NCI-H446 (cell line): ENCODE results near the gene DHCR7.

Source experiments
- DNase-seq, 2 experiments: peaks; one replicate each; lab custom pipeline; 2025; lab: John Stamatoyannopoulos, UW

The DHCR7 gene

DNA sequence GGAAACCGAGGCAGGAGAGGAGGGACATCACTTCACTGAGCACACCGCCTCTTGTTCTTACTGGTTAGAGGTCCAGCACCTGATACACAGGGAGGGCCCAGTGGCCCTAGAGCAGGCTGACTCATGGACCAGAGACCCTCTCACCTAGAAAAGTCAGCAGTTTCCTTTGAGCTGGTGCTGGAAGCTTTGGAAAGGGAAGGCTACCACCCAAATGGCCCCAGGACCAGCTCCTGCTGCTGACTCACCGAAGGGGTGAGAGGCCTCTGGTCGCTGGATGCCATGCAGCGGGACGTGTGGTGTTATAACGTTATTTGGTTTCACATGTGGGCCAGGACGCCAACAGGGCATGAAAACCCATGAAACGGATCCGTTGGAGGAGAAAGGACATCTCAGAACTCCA is 8.6 kb upstream of the DHCR7 start:
- DNase-seq, result no peak

DNA sequence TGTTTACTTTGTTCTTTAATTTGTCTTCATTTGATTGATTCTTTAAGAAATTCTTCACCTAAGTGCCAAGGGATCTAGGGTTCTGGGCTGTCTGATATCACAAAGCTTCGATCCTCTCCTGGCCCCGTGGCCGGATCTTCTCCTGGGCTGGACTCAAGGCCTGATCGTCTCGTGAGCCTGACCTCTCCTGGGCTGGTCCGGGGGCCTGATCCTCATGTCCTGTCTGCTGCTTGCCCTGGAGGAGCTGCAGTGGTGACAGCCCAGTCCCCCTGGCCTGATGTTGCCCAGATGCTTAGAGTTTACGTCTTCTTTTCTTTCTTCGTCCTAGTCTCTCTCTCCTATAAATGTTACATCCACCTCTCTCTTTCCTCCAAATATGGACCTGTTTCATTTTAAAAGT is 8.1 kb upstream of the DHCR7 start:
- no peak for DNase-seq

DNA sequence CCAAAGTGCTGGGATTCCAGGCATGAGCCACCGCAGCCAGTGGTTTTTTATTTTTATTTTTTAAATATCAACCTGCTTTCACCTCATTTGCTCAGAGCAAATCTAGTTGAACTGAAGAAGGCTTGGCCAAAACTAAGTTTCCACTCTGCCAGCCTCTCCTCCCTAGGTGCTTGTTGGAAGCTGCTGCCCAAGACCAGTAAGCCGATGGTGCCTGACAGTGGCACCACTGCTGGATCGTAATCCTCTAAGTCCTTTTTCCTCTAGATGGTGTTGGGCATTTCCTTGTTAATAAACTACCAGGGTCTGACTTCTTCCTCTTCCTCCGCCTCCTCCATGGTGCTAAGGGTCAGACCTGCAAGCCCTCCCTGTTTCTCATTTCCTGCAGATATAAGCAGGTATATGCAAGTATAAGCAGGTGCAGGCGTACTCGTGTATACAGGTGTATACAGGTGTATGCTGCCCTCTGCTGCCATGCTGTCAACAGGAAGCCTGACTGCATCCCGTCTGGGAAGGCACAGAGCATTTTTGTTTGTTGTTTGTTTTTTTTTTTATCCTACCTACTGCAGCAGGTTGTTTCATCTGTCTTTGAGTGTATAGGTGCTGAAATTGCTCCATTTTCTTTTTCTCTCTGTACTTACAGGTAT is 6.4 kb upstream of the DHCR7 start:
- DNase-seq, result no peak

DNA sequence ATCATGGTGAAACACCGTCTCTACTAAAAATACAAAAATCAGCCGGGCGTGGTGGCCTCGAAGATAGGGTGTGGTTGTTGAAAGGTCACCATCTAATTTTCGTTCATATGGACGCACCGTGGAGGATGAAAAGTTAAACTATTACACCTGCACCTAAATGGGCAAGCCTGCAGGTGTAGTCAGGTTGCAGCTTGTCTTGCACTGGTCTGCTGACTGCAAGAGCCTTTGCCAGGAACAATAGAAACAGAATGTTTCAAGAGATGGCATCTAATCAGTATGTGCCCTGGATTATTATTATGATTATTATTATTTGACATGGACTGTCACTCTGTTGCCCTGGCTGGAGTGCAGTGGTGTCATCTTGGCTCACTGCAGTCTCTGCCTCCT is 5.7 kb upstream of the DHCR7 start:
- no peak for DNase-seq

DNA sequence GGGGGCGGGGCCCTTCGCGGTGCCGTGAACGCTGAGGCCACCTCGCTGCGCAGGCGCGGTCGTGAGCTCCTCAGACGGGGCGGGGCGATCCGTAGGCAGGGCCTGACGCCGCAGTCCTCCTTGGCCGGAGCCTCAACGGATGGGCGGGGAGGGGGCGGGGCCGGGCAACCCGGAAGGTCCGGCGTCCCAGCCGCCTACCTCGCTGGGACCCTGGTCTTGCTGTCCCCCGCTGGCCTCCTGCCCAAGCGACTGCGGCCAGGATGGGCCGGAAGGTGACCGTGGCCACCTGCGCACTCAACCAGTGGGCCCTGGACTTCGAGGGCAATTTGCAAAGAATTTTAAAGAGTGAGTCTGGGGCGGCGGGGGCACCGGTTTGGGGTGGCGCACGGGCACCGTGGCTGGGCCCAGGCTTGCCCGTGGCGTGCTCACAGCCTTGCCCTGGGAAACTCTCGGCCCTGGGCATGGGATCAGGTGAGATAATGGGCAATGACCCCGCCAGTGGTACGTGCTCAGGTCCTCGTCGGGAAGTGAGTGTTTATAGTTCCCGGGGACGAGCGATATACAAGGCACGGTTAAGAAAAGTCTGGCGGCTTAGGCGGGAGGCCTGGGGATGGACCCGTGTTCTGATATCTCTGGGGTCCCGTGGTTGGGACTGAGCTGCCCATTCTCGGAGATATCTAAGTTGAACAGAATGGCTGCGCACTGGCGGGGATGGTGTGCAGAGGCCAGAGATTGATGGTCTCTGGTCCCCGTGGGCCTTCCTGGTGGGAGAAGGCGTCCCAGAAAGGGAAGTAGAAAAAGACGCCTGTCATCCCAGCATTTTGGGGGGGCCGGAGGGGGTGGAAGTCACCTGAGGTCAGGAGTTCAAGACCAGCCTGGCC is 5.1 kb upstream of the DHCR7 start, which contains the start of gene NADSYN1:
TSS of gene NADSYN1 (plus strand) at position 167 of the 881 bp plus-strand sequence. CDS start at position 261, 94 bp downstream.
- peak; percentile 87 to 96 for DNase-seq

DNA sequence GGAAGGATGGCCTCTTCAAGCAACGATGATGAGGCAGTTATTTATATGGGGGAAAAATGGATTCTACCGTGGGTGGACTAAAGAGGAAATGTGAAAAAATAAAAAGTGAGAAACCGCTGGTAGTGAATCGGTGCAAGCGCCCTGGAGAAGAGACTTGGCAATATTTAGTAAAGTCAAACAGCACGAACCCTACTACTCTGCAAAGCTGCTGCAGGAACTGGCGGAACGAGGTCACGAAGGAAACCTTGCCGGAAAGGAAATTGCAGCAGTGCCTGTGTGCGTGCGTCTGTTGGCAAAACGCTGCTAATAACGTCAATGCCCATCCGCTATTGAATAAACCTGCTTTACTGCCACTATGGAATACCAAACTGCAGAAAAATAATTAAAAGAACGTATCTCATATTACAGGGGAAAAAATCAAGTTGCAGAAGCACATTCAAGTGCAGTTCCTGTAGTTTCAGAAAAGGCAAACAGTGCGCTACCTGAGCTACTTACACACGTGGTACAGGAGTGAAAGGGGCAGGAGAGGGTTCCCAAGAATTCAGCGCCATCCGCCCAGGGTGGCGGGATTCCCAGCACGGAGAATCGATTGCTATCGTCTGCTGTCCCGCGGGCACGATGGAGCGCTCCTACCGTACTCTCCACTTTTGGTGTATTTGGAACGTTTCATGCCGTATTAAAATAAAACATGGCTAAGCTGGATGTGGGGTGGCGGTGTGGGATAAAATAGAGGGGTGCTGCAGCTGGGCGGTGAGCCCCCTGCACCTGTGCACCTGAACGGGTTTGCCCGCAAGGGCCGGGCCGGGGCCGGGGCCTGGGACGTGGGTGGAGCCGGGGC is 4.2 kb upstream of the DHCR7 start:
- DNase-seq, result peak in 1 of 2 experiments; percentile 38

DNA sequence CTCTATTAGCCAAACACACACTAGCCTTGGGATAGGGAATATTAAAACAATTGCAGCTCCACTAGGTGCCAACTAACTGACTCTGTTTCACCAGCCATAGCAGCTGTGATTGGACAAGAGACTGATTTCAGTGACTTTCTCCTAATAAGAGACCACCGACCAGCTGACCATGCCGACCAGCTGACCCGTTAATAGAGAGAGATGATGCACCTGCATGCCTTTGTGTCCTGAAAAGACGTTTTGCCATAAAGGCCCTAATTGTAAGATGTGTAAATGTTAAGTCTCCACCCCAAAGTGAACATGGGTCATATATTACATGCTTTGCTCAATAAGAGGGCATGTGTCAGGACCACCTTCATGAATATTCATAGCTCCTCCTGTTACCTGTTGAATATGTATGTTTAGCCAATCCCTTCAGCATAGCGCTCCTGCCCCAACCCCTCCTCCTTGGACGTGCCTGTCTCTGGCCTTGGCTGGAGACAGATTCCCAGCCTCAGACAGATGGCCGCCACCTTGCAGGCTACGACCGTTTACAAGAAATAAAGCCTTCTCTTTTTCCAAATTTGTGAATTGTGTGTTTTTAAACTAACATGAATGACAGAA is 3.5 kb upstream of the DHCR7 start:
- peak in 1 of 2 experiments; percentile 44 for DNase-seq

DNA sequence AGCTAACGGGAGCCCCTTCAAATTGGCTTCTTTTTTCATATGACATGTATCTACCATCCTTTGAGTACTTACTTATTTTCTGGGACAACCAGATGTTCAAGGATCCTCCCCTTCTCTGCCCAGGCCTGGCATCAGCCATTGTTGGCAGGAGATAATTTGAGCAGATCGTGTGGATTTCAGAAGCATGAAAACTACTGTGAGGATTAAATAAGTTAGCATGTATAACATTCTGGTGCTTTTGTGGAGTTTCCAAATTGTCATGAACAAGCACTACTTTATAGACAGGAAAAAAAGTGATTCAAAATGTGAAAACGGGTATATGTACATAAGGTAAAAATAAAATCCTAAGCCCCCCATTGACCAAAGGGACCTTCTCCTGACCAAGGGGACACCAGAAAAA is 2.7 kb upstream of the DHCR7 start:
- DNase-seq, result peak in 1 of 2 experiments; percentile 36

DNA sequence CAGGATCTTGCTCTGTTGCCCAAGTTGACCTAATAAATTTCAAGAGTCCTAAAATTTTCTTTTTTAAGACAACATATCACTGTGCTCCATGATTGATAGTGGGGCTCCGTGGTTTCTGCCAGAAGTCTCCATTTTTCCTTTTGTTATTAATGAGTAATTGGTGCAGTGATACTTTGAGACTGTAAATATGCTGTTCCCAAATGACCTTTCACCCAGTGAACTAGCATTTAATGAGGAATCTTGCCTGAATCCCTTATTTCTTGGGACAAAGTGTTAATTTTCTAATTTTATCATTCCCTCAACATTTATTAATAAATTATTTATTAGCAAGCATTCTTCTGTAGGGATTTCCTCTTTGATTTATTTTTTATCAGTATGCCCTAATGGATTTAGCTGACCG is 2.3 kb upstream of the DHCR7 start:
- DNase-seq, result no peak

DNA sequence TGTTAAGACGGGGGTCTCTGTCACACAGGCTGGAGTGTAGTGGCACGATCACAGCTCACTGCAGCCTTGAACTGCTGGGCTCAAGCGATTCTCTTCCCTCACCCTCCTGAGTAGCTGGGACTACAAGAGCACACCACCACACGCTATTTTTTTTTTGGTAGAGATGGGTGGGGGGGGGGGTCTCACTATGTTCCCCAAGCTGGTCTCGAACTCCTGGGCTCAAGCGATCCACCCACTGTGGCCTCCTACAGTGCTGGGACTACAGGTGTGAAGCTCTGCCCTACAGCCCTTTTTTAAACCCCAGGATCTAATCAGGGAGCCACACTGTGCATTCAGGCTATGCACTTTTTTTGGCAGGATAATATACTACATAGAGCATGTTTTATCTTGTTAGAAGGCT is 1.4 kb upstream of the DHCR7 start:
- no peak for DNase-seq

DNA sequence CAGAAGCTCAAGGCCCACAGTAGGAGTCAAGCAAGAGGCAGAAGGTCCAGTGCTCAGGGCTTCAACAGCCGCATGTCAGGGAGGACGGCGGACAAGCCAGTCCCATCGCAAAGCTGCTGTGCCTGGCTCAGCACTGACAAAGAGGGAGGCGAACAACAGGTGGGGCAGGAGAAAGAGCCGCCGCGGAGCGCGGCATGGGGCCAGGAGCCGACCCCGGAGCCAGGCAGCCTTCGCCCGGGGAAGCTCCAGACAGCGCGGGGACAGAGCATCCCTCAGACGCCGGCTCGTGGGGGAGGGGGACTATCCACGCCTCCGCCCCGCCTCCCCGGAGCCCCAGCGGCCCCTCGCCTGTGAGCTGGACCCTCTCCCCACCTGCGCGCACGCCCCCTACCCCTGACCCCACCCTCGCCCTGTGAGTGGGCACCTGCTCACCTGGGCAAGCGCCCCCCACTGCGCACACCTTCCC is 369 bp downstream of the DHCR7 start:
- peak in 1 of 2 experiments; percentile 39 for DNase-seq

DNA sequence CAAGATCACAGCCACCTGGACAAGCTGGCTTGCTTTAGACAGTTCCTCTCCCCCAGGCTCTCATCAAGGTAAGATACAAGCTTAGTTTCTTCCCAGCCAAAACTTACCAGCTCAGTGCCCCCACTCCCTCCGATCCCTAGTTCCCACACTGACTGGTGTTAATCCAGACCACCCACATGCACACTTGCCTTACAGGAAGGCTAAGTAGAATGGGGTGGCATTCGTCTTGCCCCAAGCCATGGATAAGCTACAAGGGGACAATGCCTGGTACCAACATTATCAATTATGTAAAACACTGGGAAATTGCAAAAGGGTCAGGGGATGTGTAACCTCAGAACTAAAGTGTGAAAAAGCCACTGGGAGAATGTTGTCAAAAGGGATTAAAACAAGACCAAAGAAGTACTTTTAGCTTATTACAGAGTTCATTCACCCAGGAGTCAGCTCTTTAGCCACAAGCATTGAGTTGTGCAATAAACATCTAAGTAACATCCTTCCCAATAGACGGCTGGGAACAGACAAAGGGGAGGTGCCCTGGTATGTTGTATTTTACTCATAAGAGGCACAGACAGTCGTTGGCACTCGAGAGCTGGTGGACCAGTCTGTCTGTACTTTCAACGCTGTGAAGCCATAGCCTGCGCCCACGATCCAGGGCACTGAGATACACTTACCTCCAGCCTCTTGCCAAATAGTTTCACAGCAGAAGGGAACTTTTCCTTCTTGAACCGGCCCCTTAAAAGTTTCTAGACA is 1.1 kb downstream of the DHCR7 start:
- DNase-seq, result no peak

DNA sequence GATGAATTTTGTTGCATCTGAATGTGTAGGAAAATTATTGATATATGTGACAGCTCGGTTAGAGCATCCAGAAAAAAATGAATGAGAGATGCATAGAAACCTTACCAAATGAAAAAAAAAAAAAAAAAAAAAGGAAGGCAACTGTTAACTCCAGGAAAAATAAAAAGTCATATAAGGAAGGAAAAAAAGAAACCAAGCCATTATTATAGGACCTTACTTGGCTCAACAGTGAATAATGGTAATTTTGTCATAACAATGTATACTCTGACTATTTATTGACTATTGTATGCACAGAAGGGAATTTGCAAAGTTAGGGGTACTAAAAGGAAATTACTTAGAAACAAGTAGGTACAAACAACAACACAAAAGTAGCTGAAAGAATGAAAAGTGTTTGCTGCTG is 2.0 kb downstream of the DHCR7 start:
- DNase-seq, result no peak

DNA sequence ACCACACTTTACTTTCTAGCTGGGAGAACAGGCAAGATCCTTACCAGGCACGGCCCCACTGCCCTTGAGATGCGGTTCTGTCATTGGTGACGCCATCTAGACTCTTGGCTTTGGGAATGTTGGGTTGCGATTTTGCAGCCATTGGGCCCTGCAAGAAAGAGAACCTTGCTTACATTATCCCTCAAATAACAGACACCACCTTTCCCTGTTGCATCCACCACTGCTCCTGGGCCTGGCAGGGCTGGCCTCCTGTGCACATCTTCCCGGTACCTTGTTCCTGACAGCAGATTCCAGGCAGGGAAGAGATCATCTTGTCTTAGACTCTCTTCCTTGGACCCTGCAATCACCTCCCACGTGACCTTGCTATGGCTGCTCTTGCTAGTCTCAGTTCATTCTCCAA is 3.4 kb downstream of the DHCR7 start:
- DNase-seq, result no peak

DNA sequence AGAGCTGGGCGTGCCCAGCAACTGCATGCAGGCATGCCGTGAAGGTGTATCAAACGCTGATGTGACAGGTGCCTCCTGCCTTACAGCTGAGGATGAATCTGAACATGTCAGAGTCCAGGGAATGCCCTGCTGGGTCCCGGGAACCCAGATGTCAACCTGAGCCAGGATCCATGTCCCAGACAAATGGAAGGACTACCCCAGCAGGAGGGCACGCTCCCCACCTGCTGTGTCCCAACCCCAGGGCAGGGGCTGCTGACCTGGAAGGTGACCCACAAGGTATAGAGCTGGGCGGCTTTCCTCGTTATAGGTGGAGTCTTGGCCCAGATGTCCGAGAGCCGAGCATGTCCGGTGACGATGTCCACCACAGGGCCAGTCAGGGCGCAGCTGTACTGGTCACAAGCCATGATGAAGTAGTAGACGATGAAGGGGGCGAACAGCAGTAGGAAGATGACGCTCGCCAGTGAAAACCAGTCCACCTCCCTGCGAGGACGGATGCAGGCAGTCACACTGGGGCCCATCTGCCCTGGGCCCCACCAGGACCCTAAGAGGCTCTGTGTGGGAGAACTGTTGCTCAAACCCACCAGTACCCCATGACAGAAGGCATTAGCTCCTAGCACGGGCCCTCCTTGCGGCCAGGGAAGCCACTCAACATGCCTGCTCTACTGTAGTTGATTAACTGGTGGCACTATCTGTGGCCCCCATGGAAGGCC is 4.3 kb downstream of the DHCR7 start:
- no peak for DNase-seq

DNA sequence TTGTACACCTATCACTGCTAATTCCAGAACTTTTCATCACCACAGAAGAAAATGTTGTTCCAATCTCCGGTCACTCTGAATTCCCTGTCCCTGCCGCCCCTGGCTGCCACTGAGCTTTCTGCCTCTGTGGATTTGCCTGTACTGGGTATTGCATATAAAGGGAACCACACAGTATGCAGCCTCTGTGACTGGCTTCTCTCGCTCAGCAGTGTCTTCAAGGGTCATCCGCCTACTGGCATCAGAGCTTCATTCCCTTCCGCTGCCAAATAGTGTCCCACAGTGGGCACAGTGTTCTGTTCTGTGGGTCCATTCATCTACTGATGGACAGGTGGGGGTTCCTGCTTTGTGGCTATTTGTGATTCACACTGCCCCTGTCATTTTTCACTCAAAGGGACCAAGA is 5.3 kb downstream of the DHCR7 start:
- DNase-seq, result no peak

DNA sequence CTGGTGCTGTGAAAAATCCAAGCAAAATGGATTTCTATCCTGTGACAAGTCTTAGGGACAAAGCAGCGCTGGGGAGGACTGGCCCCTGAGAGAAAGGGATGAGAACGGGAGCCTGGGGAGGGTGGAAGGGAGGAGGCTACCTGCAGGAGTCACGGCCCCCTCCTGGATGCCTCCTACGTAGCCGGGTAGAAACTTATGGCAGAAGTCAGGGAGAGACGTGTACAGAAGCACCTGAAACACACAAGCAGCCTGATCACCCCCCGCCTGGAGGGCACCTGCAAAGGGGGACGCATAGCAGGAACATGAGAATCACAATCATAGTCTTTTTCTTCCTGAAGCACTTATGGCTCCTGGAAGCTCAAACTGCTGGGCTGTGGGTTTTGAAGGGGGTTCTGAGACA is 6.1 kb downstream of the DHCR7 start:
- no peak for DNase-seq

DNA sequence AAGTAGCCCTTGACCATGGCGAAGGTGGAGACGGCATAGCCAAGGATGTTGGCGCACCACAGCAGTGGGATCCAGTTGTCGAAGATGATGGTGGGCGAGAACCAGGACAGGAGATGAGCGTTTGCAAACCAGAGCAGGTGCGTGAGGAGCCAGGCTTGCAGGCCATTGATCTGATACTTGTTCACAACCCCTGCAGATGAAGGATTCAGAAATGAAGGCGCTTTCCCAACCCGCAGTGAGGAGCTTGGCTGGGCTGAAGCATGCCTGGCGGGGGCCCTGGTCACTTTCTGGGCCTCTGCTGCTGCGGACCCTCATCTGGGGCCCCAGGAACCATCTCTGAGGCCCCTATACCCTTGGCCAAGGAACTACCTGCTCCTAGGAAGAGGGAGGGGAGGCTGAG is 6.9 kb downstream of the DHCR7 start:
- DNase-seq, result no peak

DNA sequence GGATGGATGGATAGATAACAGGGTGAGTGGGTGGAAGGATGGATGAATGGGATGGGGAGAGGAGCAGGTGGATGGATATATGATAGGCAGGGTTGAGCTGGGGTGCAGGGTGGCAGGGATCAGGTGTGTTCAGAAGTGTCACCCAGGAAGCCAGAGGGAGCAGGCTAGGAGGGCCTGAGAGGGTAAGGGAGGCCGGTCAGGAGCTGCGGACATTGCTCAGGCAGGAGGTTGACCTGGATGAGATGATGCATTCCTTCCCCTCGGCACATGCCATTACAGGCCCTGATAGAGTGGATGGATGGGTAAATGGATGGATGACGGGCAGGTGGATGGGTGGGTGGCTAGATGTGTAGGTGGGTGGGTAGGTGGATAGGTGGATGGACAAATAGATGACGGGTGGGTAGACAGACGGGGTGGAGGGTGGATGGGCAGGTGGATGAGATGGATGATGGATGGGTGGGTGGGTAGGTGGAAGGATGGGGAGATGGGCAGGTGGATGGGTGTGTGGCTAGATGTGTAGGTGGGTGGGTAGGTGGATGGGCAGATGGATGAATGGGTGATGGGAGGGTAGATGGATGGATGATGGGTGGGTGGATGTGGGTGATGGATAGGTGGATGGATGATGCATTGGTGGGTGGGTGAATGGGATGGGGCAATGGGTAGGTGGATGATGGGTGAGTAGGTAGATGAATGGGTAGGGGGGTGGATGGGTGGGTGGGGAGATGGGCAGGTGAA is 8.0 kb downstream of the DHCR7 start:
- no peak for DNase-seq

DNA sequence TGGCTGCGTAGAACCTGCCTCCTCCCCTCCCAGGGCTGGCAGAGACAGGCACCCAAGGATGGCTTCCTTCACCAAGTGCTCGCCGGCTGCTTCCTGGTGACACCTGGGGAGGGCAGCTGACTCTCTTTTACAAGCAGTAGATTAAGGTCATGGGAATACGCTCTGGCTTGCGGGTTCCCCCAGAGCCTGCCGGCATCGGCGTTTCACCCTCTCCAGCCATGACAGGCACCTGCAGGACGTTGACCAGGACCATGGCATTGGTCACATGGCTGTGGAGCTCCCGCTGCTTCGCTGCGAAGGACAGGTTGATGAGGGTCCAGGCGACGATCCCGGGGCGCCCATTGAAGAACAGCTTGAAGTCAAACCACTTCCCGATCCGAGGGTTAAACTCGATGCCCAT is 9.5 kb downstream of the DHCR7 start:
- no peak for DNase-seq
